HG03064 (cell line): ENCODE results near the gene LIPF.
"Not testable (repeated sequence)": the region's sequence is repeated elsewhere in the genome, so short reads cannot be mapped to it uniquely, and the experiment has no call there.

Experiments used
- ATAC-seq: cut with Tn5 transposase; IDR thresholded peaks from one replicate; pipeline ENCODE4 v1.9.1; 2021; ENCODE audit warnings: low read depth; ENCODE audit not compliant: unreplicated experiment

LIPF gene

GRCh38 chr10:88664142-88664541, at the start of gene LIPF:
Gene LIPF (plus strand): TSS chr10:88664442. CDS start chr10:88667298, 2,856 bp downstream.
- no peak for ATAC-seq

DNA sequence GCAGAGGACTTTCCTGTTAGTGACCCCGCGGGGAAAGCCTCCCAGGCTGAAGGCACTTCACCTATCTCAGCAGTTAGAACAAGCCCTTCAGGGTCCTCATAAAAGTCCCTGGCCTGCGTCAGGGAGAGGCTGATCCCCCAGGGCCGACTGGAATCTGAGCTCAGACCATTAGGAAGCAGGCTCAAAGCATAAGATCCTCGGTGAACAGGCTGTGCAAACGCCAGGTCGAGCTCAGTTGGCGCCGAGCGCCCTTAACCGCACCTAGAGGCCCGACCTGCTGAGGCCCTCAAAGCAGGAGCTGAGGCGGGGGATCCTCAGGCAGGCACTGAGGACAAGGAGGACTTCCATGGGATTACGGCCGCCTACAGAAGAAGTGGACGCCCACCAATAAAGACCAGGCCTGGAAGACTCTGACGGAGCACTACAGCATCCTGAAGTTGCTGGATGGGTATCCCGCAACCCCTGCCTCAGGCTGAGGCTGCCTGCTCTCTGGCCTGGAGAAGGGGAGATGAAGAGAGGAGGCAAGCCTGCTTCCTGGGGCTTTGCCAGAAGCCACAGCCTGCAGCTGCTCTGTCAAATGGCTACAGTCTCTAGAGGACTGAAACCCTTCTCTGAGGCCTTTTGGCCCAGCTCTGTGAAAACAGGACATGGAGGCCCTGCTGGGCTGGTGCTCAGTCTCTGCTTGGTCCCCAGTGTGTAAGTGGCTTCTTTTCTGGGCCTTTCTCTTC, 47.8 kb upstream of the LIPF start:
- ATAC-seq = no peak

DNA sequence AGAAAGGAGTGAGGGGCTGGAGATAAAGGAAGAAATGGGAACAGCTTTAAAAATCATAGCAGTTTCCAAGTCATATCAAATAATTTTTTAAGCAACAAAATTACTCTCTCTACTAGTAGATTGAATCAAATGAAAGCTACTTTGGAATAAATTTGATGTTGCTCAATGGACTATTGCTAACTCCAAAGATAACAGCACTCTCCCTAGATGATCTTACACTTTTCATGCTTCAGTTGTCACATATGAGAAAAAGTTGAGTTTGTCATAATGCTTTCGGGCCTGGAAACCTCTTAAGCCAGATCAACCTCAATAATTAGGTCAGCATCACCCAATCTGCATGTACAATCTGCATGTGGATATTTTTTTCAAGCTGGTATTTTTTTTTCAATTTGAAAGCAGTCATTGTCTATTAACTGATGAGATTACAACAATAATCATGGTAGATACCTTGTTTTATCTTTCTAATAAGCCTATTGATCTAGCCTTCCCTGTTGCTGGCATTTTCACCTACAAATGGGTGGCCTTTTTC, 46.4 kb upstream of the LIPF start:
- no peak for ATAC-seq

GRCh38 chr10:88618496-88618895, 45.7 kb upstream of the LIPF start:
- ATAC-seq = no peak

GRCh38 chr10:88620441-88620840, 43.8 kb upstream of the LIPF start:
- ATAC-seq = no peak

DNA sequence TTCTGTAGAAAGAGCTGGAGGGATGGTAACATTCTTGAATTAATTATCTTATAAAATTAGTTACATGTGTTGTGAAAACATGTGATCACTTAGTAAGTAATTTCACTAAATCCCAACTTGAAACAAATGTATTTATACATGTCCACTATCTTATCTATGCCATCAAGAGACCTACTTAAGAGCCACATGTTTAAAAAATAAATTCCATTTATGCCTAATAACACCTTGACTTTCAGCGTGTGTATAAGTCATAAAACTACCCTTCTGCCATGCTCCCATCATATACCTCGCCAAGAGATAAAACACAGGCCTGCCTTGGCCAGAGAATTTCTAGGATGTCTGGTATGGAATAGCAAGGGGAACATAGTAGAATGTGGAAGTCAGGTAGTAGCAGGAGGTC, 40.4 kb upstream of the LIPF start:
- no peak for ATAC-seq

GRCh38 chr10:88624840-88625239, 39.4 kb upstream of the LIPF start:
- no peak for ATAC-seq

DNA sequence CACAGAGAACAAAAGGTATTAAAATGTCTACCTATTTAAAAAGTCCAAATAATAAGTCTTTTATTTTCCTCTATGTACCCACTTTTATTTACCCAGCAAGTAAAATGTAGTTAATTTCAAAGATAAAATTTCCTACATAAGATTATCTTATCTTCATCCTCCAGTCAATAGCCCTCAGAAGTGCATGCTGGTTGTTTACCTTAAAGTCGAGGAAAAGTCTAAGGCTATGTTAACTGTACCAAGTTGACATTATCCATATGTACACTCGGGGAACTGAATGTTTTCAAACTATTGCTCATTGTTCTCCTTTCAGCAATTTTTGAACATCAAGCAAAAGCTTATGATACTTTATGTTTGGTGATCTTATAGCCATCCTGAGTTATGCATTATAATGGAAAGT, 24.1 kb upstream of the LIPF start:
- ATAC-seq = no peak

DNA sequence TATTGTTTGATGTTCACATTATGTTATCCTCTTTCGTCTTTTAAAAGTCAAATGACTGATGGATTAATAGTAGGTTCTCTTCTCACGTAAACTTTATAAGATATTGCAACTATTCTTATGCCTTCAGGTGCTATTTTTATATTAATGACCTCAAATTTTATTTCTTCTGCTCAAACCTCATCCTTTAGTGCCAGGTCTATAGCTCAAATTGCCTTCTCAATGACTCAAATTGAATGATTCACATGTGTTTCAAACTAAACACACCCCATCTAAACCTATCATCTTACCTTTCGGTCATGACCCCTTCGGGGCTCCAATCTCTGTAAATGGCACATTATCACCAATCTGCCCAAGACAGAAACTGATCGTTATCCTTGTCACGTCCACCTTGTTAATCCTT, 22.0 kb upstream of the LIPF start:
- ATAC-seq = no peak

- ATAC-seq = no peak
Observed at GRCh38 chr10:88642963-88643362, 21.3 kb upstream of the LIPF start.

DNA sequence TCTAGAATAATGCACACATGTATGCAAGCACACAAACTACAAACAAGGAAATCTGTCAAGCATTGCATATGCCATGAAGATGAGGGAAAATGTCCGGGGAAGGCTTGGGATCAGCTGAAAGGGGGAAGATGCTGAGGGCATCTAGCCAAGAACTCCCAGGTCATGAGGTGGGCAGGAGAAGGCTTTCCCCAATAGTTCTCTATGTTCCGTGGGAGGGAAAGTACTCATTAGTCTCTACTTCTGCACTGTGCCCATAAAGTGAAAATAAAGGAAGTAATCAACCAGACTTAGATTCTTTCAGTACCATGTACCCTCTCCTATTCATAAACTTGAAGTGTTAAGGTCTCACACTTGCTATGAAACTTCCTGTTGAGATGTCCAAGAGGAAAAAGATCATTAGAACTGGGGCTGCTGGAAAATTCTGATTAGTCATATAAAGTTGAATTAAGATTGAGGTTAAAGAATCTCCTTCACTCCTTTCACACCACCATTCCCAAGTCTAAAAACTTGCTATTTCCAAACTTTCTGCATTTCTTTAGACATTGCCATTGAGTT, 17.1 kb upstream of the LIPF start:
- ATAC-seq = no peak

DNA sequence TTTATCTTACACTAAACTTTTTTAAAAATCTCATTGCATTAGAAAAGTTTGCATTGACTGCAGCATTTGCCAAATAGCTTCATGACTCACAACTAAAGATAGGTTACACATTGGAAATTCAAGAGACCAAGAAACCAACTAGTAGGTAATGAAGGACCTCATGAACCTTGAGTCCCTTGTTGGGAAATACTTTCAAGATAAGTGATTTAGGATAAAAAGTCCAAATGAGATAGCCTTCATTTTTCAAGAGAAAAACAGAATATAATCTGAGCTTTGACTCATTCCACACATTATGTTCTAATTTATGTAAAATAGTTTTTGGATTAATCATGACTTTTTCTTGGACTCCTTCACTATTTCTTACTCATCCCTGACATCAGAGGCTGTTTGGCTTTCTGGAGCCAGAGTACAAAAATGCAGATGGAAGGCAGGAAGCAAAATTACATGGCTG, 13.1 kb upstream of the LIPF start:
- no peak for ATAC-seq

GRCh38 chr10:88652616-88653015, 11.6 kb upstream of the LIPF start:
- no peak for ATAC-seq

- ATAC-seq = no peak
Observed at GRCh38 chr10:88657901-88658300, 6.3 kb upstream of the LIPF start.

DNA sequence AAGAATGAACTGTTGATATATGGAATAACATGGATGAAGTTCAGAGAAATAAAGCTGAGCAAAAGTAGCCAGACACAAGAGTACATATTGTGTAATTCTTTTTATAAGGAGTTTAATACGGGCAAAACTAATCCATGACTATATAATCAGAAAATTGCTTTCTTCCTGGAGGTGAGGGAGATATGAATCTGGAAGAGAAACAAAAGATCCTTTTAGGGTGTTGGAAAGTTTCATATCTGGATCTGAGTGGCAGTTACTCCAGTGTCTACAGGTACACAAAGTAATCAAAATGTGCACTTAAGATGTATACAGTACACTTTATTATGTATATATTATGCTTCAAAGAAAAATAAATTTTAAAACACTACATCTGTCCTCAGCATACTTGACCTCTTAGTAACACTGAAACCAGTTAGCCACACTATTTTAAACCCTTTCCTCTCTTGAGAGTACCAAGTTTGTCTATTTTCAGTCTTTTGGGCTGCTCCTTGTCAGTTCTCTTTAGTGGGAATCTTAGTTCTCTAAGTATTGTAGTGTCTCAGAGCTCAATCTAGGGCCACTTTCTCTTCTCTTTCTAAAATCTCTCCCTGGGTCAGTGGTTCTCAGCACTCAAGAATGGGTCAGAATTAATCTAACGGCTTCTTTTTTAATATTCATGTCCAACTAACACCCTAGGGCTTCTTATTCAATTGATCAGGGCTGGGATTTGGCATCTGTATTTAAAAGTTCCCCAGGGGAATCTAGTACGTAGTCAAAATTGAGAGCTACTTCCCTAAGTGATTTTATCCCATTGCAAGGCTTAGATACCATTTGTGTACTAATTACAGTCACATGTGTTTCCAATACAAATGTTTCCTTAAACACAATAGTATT, 4.3 kb upstream of the LIPF start:
- no peak for ATAC-seq

GRCh38 chr10:88660598-88660884, 3.7 kb upstream of the LIPF start:
- ATAC-seq = no peak

- ATAC-seq = no peak
Observed at GRCh38 chr10:88661018-88661417, 3.2 kb upstream of the LIPF start.

DNA sequence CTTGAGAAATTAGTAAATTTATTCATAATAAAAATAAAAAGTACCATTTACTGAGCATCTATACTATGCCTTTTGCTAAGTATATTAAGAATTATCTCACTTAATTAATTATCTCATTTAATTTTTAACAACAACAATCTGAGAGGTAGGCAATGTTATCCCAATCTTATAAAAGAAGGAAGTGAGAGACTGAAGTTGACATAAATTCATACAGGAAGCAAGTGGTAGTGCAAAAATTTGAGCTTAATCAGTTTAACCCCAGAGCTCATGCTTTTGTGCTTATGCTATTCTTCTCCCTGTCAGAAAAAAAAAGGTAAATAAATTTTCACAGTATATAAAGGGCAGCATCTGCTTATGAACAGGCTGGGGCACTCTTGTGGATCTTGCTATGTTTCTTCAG, 2.7 kb upstream of the LIPF start:
- ATAC-seq = no peak

DNA sequence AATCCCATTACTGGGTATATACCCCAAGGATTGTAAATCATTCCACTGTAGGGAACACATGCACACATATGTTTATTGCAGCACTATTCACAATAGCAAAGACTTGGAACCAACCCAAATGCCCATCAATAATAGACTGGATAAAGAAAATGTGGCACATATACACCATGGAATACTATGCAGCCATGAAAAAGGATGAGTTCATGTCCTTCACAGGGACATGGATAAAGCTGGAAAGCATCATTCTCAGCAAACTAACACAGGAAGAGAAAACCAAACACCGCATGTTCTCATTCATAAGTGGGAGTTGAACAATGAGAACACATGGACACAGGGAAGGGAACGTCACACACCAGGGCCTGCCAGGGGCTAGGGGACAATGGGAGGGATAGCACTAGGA, 1.1 kb upstream of the LIPF start:
- not testable (repeated sequence) for ATAC-seq

DNA sequence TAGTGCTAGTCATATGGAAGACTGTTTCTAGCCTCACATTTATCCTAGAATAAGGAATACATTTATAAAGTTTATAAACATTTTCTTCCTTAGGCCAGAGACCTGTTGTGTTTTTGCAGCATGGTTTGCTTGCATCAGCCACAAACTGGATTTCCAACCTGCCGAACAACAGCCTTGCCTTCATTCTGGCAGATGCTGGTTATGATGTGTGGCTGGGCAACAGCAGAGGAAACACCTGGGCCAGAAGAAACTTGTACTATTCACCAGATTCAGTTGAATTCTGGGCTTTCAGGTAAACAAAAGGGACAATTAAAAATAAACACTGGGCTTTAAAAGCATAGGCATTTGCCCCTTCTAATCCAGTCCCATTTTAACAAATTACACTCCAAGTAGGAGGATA, 4.2 kb downstream of the LIPF start:
- no peak for ATAC-seq

- ATAC-seq = no peak
Observed at GRCh38 chr10:88670497-88670896, 6.3 kb downstream of the LIPF start.

DNA sequence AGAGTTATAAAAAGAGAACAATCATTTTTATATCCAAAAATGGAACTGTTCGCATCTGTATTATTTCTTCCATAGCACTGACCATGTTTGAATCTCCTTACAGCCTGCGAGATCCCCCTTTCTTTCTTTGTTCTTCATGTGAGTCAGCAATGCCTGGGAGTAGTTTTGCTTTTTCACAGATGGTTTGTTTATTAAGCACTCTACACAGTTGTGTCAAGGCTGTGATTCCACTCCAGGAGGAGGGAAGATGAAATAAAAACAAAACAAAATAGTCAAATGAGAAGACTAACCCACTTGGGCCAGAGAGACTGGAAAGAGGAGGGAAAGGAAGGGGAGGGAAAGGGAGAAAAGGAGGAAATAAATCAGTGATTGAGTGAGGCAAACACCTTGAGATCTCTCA, 7.8 kb downstream of the LIPF start:
- ATAC-seq = no peak
